GM12874 (cell line): ENCODE results near the gene RNF41.

ENCODE experiments used
- TF ChIP-seq, protein P1 (sequence below): IDR thresholded peaks from 2 replicates; pipeline ENCODE4 v1.5.1; 2011; ENCODE audit warnings: low read depth, mild to moderate bottlenecking, control low read depth, low read length, moderate library complexity; ENCODE audit not compliant: insufficient read depth

Gene RNF41

DNA sequence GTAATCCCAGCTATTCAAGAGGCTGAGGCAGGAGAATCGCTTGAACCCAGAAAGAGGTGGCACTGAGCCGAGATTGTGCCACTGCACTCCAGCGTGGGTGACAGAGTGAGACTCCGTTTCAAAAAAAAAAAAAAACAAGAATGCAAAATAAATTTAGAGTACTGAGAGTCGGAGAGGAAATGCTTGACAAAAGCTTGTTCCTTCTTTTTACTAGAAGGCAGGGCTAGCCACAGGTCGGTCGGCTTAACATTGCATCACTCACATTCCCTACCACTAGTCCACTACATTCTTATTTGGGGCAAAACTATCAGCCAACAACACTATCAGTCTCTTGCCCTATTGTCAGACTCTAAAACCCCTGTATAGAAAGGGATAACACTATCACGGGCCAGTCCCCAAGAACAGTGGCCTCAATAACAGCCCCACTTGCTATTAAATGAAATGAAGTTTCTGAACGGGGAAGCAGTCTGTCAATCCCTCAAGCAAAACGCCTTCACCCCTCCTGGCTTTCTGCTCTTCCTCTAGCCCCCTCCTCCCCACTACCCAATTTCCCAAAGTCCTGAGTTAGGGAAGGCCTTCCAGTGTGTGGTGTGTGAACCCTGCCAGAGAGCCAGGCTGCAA lies 1.0 kb downstream of the RNF41 start:
- TF ChIP-seq, protein P1, sequence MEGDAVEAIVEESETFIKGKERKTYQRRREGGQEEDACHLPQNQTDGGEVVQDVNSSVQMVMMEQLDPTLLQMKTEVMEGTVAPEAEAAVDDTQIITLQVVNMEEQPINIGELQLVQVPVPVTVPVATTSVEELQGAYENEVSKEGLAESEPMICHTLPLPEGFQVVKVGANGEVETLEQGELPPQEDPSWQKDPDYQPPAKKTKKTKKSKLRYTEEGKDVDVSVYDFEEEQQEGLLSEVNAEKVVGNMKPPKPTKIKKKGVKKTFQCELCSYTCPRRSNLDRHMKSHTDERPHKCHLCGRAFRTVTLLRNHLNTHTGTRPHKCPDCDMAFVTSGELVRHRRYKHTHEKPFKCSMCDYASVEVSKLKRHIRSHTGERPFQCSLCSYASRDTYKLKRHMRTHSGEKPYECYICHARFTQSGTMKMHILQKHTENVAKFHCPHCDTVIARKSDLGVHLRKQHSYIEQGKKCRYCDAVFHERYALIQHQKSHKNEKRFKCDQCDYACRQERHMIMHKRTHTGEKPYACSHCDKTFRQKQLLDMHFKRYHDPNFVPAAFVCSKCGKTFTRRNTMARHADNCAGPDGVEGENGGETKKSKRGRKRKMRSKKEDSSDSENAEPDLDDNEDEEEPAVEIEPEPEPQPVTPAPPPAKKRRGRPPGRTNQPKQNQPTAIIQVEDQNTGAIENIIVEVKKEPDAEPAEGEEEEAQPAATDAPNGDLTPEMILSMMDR: no peak

DNA sequence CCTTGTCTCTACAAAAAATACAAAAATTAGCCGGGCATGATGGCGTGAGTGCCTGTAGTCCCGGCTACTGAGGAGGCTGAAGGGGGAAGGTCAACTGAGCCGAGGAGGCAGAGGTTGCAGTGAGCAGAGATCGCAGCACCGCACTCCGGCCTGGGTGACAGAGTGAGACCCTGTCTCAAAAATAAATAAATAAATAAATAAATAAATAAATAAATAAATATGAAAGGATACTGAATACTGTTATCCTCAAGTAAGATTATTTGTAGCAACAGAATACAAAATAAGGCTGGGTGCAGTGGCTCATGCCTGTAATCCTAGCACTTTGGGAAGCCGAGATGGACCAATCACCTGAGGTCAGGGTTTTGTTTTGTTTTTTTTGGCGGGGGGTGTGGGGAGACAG lies 1.9 kb downstream of the RNF41 start:
- TF ChIP-seq, protein P1: no peak

DNA sequence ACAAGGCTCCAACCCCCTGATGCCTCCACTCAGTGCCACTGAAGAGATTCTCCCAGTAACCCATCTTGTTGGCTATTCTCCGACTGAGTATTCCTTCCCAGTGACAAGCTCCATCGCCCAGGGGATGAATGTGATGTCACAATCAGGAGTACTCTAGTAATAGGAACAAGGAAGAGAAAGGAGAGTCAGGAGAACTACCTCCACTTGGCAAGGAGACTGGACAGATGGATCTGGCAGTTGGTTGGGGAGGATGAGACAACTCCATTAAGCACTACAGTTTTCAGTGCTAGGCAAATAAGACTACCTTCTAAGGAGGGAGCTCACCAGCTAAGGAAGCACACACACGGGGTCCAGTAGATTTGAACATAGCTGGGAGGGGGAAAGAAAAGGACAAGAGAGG lies 5.3 kb downstream of the RNF41 start:
- TF ChIP-seq, protein P1: no peak

DNA sequence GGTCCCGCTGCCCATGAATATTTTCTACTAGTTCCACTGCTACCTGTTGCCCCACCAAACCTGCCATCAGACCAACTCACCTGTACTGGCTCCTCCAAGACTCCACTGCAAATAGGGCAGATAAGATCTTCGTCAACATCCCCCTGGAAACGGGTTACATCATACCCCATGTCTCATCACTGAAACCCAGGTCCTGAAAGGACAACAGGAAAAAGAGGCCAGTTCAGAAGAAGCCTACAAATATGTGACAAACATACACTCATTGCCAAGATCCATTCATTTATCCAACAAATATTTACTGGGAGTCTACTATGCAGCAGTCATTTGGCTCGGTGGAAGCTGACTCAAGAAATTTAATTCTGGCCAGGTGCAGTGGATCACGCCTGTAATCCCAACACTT lies 7.8 kb downstream of the RNF41 start:
- TF ChIP-seq, protein P1: no peak

DNA sequence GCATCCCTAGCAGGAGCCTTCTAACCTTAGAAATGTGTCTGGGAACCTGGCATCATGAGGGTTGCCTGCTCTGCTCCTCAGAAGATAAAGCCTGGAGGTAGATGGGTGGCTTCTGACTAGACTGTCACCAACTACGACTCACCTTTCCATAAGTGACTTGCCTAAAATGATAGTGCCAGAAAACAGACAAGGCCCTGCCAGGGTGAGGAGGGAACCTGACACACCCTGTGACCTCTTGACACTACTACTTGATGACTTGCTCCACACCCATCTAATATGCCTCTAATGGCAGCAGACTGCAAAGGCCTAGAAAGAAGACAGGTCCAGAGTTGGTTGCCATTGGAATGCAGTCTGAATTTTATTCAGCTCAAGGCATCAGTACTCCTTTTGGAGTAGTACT lies 9.4 kb downstream of the RNF41 start:
- TF ChIP-seq, protein P1: no peak

DNA sequence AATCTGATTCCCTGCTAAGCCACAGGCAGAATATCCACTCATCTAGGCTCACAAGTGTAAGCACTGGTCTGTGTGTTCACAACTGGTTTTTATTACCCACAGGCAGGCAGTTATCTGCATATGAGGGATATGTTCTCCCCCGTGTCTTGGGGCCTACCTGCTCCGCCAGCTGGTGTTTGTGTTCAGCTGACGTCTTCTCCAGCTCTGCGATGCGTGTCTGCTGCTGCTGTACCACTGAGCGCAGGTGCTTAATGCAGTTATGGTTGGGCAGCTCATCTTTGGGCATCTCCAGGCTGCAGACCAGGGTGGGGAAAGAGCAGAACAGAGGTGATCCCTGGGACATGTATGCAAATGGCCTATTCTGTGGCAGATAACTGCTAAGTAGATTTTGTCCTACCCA lies 13.7 kb downstream of the RNF41 start:
- TF ChIP-seq, protein P1: no peak

DNA sequence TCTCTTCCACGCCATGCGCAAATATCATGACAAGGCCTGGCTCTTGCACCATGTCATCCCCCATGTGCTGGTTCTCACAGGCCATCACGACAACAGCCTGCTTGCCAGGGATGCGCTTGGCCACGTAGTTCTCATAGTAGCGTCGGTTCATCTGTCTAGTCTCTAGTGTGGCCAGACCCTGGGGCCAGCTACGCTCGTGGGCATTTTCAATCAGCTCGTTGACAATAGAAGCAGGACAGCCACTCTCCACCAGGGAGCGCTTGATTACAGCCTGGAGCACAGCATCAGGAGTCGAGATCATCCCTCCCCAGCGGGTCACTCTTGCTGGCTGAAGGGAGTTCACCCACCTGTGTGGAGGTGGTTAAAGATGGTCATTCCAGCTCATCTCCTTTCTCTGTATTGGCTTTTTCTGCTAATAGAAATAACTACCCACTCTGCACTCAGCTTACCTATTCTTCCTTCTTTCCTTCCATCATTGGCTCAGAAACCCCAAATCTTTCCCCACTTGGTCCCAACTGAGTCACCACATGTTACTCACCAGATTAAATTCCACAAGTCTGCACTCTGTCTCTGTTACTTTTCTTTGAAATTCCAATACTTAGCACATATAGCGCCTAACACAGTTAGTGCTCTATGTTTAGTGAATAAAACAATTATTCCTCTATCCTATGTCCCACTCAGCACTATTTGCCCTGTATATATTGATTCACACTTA lies 15.1 kb downstream of the RNF41 start:
- TF ChIP-seq, protein P1: peak; percentile 61
